ENCODE measurements around the gene EXOSC7. TPM values are rescaled to one million over a fixed set of nuclear protein-coding genes. Genes with fewer than 3 reads are reported as not detected.

Gene EXOSC7
- total RNA-seq, 1 experiment from 2014 or later = 50.1 TPM

DNA sequence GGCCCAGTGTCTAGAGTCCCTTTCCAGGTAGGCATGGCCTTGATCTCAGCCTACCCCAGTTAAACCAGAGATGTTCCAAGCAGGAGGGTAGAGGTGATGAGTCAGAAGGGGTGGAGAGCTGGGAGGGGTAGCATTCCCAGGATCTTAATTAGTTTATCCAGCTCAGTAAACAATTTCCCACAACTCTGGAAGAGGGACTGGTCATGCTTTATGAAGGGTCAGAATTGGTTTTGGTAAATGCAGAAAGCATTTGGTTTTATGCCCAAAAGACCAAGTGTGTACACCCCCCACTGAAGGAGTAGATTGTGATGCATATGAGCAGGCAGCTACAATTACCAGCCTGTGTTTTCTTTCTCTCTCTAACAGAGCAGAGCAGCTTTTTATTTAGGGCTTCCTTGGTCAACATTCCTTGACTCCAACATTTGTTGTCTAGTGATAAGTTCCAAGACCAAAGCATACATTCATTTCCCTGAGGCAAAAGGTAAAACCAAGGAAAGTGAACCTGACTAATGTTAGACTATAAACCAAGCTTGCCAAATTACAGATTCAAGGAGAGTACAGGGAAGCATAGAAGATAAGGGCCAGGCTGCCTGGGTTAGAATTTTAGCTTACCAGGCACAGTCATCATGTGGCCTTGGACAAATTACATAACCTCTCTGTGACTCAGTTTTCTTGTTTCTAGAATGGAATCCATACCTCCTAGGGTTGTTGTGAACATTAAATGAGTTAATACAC lies 17.6 kb downstream of the EXOSC7 start:
- Mint-ChIP-seq H3K36me3 (ENCODE audit: insufficient read depth, unreplicated experiment) (peaks cover 20% of the 10 kb centered on the region), H3K4me1 (ENCODE audit: low read depth, unreplicated experiment) (peaks cover 35% of the 10 kb centered on the region), H3K9me3 (ENCODE audit: low read depth, unreplicated experiment) (no peaks in the 10 kb centered on the region), H3K27me3 (ENCODE audit: unreplicated experiment) (no peaks in the 10 kb centered on the region), H3K27ac (ENCODE audit: unreplicated experiment) (no peak overlapping the region), H3K4me3 (ENCODE audit: low read depth, unreplicated experiment) (no peak overlapping the region)
- TF ChIP-seq, protein P1, sequence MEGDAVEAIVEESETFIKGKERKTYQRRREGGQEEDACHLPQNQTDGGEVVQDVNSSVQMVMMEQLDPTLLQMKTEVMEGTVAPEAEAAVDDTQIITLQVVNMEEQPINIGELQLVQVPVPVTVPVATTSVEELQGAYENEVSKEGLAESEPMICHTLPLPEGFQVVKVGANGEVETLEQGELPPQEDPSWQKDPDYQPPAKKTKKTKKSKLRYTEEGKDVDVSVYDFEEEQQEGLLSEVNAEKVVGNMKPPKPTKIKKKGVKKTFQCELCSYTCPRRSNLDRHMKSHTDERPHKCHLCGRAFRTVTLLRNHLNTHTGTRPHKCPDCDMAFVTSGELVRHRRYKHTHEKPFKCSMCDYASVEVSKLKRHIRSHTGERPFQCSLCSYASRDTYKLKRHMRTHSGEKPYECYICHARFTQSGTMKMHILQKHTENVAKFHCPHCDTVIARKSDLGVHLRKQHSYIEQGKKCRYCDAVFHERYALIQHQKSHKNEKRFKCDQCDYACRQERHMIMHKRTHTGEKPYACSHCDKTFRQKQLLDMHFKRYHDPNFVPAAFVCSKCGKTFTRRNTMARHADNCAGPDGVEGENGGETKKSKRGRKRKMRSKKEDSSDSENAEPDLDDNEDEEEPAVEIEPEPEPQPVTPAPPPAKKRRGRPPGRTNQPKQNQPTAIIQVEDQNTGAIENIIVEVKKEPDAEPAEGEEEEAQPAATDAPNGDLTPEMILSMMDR (IDR thresholded peaks at IDR 0.05; ENCODE audit: unreplicated experiment) = no peak
- CTCF ChIA-PET = interaction anchor here (0.6 kb wide), 1 partner anchor 18 kb away, joined by 5 read pairs; the partner anchor contains the start of genes EXOSC7 and ZDHHC3
- DNase-seq = no peak
- no TSS peak for BruUV-seq (replicated peaks)
- intact Hi-C loops (cut with micrococcal nuclease; ENCODE audit: unreplicated experiment) = no loop called here

DNA sequence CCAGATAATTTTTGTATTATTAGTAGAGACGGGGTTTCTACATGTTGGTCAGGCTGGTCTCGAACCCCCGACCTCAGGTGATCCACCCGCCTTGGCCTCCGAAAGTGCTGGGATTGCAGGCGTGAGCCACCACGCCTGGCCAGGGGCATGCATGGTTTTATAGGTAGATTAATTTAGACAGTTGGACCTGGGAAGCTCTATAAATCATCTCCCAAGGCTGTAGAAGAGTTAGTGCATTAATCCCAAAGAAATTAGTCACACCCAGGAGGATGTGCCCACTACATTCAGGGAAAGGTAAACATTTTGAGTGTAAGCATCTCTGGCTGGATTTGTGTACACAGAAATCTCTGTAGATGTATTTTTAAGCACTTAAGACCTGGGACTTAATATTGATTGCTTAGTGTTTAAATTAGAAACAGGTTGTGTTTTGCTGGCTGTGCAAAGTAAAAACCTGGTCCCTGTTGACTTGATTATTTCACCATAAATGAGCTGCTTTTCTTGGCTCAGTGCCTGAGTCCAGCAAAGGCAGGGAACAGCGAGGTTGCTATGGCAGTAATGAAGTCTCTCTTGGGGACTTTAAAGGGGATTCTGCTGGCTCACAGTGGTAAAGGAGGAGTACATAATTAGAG lies 19.2 kb downstream of the EXOSC7 start:
- Mint-ChIP-seq H3K27me3 (ENCODE audit: unreplicated experiment) (no peaks in the 10 kb centered on the region), H3K4me1 (ENCODE audit: low read depth, unreplicated experiment) (peaks cover 35% of the 10 kb centered on the region), H3K27ac (ENCODE audit: unreplicated experiment) (no peak overlapping the region), H3K9me3 (ENCODE audit: low read depth, unreplicated experiment) (no peaks in the 10 kb centered on the region), H3K36me3 (ENCODE audit: insufficient read depth, unreplicated experiment) (peaks cover 23% of the 10 kb centered on the region), H3K4me3 (ENCODE audit: low read depth, unreplicated experiment) (no peak overlapping the region)
- TF ChIP-seq, protein P1 (IDR thresholded peaks at IDR 0.05; ENCODE audit: unreplicated experiment) = no peak
- peak; percentile 26 for DNase-seq
- CTCF ChIA-PET = no interaction called here
- no TSS peak for BruUV-seq (replicated peaks)
- intact Hi-C loops (cut with micrococcal nuclease; ENCODE audit: unreplicated experiment) = no loop called here

DNA sequence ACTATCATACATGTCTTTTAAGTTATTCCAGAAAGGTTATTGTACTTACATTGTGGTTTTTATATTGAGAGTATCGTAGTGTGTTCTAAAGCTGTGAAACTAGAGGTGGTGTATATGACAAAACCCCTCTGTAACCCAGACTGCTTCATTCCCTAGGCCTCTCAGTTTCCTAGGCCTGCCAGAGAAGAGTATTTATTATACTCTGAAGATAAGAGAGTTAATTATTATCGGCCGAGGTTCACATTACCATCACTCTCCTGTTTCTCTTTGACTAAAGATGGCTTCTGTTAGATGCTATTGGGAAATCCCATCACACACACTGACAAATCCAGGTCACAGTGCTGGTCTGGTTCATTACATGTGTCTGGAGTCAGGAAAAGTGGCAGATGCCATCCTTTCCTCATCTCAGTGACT lies 20.5 kb downstream of the EXOSC7 start:
- no TSS peak for BruUV-seq (replicated peaks)
- intact Hi-C loops (cut with micrococcal nuclease; ENCODE audit: unreplicated experiment) = no loop called here
- DNase-seq = no peak
- no peak overlapping the region for H3K4me3 Mint-ChIP-seq (ENCODE audit: low read depth, unreplicated experiment)
- TF ChIP-seq, protein P1 (IDR thresholded peaks at IDR 0.05; ENCODE audit: unreplicated experiment) = no peak
- no peak overlapping the region for H3K27ac Mint-ChIP-seq (ENCODE audit: unreplicated experiment)
- H3K27me3 Mint-ChIP-seq (ENCODE audit: unreplicated experiment) = no peaks in the 10 kb centered on the region
- H3K9me3 Mint-ChIP-seq (ENCODE audit: low read depth, unreplicated experiment) = no peaks in the 10 kb centered on the region
- H3K4me1 Mint-ChIP-seq (ENCODE audit: low read depth, unreplicated experiment) = peaks cover 35% of the 10 kb centered on the region
- CTCF ChIA-PET = no interaction called here
- peaks cover 32% of the 10 kb centered on the region for H3K36me3 Mint-ChIP-seq (ENCODE audit: insufficient read depth, unreplicated experiment)

DNA sequence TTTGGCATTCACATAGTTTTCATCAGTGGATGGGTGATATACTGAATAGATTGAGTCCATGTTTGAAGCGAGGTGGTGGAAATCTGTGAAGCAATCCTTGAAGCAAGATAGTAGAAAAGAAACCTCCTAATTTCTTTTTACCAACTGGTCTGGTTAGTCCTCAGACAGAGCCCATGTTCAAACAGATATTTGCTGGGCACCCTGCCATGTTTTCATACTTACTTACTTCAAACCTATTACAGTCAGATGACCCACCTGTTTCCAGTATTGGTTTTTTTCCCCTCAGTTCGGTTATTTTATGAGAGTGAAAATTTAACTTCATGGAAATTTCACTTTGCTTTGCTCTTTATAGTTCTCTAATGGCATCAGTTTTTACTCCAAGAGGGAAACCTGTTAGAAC lies 23.7 kb downstream of the EXOSC7 start:
- intact Hi-C loops (cut with micrococcal nuclease; ENCODE audit: unreplicated experiment) = no loop called here
- peaks cover under 1% of the 10 kb centered on the region for H3K9me3 Mint-ChIP-seq (ENCODE audit: low read depth, unreplicated experiment)
- no peak overlapping the region for H3K27ac Mint-ChIP-seq (ENCODE audit: unreplicated experiment)
- DNase-seq = no peak
- H3K36me3 Mint-ChIP-seq (ENCODE audit: insufficient read depth, unreplicated experiment) = peaks cover 29% of the 10 kb centered on the region
- CTCF ChIA-PET = no interaction called here
- BruUV-seq (replicated peaks) = no TSS peak
- no peaks in the 10 kb centered on the region for H3K27me3 Mint-ChIP-seq (ENCODE audit: unreplicated experiment)
- TF ChIP-seq, protein P1 (IDR thresholded peaks at IDR 0.05; ENCODE audit: unreplicated experiment) = no peak
- H3K4me3 Mint-ChIP-seq (ENCODE audit: low read depth, unreplicated experiment) = no peak overlapping the region
- H3K4me1 Mint-ChIP-seq (ENCODE audit: low read depth, unreplicated experiment) = peaks cover 17% of the 10 kb centered on the region

Data from Calu3 (cell line).